Measurements from ENCODE around the gene RPTOR.

Gene RPTOR

DNA sequence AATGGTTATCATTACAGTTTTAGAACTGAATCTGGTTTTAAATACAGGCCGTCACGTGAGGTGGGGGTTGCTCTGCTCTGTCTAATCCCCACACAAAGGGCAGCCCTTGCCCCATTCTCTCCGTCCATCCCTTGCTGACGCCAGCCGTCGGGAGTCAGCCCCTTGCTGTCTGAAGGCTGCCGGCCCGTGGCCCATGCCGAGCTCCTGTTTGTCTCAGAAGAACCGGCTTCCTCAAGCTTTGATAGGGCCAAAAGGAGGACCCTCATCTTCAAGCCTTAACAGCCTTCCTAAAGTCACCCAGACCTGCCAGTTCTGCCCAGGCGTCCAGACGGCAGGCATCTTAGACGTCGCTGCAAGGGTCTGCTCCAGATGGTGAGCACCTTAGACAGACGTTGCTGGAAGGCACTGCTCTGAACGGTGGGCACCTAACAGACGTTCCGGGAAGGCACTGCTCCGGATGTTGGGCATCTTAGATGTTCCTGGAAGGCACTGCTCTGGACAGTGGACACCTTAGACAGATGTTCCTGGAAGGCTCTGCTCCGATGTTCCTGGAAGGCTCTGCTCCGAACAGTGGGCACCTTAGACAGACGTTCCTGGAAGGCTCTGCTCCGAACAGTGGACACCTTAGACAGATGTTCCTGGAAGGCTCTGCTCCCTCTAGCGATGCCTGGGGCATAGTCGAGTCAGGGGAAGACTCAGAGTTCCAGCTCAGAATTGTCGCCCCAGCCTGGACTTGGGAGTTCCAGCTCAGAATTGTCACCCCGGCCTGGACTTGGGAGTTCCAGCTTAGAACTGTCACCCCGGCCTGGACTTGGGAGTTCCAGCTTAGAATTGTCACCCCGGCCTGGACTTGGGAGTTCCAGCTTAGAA lies 411.9 kb downstream of the RPTOR start:
- DNase-seq = no peak

DNA sequence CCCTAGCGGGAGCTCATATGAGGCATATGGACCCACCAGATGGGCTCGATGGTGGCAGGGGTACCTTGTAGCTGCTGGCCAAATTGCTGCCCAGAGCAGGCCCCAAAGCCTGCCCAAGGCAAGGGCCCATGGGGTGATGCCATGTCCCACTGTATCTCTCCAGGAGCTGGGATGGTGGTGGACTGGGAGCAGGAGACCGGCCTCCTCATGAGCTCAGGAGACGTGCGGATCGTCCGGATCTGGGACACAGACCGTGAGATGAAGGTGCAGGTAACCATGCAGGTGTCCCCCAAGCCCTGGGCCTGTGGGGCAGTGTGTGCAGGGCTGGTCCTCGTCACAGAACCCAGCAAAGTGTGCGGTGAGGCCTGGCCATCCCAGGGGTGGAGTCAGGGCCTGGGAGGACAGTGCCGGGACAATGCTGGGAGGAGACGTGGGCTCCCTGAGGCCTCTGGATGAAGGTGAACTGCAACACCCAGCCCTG lies 412.9 kb downstream of the RPTOR start:
- DNase-seq = no peak

DNA sequence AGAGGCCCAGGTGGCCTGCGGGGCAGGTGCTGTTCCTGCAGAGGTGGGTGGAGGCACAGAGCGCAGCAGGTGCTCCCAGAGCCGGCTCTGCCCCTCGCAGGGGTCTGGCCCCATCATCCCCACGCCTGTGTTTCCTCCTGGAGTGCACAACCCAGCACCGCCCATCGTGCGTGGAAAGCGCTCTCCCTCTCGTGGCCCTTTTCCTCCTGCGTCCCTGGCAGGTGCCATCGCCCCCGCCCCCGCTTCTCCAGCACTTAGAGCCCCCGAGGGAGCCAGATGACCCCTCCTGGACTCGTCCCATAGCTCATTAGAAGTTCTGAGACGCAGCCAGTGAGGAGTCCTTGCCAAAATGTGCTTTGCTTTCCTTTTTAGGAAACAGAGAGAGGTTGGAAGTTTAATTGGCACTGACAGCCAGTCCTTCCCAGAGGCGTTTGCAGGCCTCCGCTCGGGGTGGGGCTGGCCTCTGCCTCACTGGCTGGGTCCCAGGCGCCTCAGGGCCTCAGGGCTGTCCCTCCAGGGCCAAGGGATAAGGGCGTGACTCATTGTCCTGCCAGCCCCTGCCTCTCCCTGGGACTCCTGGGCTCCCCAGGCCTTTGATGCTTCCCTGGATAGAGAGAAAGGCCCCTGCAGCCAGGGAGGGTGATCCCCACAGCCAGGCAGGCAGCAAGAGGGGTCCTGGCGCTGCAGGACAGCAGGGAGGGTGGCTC lies 414.8 kb downstream of the RPTOR start:
- DNase-seq = no peak

DNA sequence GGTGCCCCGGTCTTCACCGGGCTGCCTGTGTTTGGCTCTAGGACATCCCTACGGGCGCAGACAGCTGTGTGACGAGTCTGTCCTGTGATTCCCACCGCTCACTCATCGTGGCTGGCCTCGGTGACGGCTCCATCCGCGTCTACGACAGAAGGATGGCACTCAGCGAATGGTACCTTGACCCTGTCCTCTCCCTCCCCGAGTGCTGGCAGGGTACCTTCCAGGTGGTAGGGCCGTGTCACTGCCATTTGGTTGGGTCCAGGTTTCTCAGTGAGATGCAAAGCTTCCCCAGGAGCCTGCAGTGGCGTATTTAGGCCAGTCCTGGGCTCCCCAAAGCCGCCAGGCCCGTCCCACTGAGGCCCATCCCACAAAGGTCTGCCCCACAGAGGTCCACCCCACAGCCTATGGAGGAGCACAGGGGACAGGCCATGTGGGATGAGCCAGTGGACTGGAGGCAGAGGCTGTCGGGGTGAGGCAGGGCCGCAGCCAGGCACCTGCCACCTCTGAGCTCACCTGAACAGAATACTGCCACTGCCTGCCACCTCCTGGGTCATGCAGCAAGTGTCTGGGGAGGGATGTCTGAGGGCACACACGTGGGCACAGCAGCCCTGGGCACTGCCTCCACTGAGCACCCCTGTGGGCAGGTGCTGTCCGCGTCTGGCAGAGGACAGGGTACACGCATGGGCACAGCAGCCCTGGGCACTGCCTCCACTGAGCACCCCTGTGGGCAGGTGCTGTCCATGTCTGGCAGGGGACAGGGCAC lies 415.6 kb downstream of the RPTOR start:
- DNase-seq = no peak

DNA sequence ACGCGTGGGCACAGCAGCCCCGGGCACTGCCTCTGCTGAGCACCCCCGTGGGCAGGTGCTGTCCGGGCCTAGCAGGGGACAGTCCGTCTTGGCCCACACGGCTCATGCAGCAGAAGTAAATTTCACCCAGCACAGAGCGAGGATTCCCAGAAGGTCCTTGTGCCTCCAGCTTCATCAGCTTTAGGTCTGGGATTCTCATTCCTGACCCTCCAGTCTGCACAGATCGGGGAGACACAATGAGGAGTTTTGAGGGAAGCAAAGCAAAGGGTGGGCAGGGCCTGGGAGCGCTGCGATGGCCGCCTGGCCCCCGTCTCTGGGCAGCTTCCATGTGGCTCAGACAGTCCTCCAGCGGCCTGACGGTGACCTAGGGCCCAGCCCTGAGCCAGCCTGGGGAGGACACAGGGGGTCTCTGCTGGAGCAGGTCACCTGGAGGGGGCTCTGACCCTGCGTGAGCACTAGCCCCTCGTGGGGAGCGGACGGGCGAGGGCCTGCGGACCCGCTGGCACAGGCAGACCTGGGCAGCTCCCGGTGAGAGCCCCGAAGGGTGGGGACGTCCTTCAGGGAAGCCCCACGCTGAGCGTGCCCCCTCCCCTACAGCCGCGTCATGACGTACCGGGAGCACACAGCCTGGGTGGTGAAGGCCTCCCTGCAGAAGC lies 416.3 kb downstream of the RPTOR start:
- DNase-seq = no peak

DNA sequence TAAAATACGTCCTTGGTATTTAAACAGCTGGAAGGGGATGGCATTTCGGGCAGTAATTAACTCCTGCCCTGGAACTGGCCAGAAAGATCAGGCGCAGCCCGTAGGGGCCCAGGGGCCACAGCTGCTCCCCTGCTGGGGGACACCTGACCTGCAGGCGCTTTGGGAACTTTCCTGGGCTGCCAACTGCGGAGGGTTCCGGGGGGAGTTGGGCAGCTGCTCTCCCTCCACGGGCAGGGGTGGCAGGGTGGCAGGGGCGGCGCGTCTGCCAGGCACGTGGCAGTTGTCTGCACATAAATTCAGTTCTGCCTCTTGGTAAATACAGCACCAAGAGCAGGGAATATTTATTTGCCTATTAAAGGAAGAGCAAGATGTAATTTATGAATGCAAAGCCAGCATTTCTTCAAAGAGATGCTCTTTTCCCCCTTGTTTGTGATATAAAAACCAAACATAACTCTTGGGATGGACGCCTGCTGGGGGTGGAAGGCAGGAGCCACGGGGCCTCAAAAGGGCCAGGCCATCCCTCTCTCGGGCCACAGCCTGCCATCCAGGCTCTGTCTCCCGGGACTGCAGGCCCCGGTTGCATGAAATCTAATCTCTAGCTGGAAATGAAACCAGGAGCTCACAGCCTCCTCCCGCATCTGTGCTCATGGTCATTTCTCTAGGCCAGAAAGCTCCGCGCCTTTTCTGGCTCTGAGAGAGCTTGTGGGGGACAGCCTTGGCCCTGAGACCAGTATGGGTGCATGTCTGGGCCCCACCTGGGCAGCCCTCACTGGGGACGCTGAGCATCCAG lies 417.1 kb downstream of the RPTOR start:
- DNase-seq = no peak

DNA sequence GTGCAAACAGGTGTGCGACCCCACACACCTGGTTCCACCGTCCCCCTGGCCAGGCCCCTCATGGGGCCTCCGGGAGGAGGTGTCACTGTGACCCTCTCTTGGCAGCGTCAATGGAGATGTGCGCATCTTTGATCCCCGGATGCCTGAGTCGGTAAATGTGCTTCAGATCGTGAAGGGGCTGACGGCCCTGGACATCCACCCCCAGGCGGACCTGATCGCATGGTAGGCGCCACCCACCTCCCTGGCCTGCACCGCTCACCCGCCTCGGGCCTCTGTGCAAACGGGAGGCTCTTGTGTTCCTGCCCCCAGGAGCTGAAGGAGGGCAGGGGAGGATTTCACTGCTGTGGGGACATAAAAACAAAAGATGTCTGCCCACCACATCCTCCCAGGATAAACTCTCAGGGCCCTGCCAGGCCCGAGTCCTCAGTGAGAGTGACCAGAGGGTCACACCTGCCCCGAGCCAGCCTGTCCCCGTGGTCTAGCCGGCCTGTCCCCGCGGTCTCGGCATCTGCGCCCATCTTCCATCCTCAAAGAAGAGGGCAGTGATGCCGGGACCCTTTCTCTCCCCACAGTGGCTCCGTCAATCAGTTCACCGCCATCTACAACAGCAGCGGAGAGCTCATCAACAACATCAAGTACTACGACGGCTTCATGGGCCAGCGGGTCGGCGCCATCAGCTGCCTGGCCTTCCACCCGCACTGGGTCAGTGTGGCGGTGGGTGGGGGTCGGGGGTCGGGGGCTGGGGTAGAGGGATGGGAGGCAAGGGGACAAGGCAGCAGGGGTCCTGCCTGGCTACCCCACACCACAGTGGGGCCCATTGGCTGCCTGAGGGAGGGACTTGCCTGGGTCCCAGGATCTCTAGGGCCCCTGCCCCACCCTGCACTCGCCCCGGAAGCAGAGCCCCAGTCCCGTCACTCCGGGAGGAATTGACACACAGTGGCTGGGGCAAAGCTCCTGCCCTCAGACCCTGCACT lies 418.0 kb downstream of the RPTOR start:
- DNase-seq = no peak

DNA sequence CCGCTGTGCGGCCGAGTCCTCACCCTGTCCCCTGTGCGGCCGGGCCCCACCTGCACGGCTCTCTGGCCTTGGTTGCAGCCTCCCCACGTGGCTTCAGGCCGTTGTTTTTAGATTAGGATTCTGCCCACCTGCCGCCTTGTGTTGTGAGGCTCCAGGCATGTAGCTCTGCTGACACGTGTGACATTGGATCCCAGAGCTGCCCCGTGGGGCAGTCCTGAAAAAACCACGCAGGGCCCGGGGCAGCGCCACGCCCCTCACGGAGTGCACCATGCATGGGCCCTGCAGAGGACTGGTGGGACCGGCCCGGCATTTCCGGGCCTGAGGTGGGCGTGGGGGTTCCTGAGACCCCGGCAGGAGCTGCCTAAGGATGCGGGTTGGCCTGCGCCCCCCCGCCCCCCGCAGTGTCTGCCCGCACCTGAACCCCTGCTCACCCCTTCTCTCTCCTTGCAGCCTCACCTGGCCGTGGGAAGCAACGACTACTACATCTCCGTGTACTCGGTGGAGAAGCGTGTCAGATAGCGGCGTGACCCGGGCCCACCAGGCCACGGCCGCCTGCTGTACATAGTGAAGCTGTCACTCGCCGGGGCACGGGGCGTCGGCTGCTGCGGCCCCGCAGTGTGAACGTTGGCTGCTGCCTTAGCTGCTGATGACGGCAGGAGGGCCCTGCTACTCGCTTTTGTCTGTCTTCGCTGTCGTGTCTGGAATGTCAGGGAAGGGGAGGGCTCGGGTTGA lies 419.3 kb downstream of the RPTOR start:
- no peak for DNase-seq

DNA sequence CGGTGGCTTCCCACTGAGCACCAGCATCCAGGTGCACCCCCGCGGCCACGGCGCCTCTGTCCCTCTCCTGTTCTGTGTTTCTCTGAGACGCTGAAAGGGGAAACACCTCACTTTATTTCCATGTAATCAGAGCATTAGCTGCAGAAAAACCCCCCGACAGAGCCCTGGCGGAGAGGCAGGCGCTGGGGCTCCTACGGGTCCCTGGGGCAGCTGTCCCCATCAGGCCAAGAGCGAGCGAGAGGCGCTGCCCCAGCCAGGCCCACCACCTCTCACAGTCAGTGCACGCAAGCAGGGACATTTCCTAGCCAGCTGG lies 419.9 kb downstream of the RPTOR start:
- DNase-seq = no peak

DNA sequence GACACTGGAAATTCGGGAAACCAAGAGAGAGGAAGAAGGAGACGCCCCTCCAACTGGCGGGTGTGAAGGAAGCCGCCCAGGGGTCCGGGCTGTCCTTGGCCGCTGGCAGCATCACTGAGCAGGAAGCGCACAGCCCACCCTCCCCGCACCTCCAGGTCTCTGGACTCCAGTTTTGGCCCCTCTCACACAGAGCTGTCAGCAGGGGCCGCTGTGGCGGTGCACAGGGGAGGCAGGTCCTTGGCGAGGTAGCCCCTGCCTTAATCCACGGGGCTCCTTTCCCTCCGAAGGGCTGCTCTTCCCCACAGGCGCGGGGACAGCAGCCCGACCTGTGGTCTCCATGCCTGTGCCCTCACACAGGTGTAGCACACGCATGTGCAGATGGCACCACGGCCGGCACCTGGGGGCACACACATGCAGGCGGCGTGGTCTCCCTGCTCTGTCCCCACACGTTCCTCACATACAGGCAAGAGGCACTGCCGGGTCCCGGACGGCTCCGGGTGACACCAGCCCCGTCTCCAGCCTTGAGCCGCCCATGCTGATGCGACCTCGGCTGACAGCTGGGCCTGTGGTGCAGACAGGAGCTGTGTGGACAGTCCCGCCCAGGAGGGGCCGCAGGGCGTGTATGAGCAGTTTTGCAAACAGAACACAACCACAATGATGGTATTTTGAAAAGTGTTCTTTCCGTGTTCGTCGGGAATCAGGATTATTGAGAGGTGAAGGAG lies 420.4 kb downstream of the RPTOR start:
- no peak for DNase-seq

DNA sequence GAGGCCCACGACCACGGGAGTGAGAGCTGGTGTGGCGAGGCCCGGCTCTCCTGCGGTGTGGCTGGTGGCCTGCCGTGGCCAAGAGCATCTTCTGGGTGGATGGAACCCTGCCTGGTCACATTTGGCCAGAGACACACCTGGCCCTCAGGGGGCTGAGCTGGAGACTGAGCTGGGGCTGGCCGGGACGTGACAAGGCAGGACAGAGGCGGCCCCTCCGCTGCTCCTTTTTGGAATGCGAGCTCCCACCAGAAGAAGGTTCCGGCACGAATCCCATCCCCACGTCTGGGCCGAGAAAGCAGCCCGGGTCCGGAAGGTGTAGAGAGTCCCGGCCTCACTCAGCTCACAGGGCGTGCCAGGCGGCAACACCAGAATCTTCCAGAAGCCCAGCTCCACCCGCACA lies 421.0 kb downstream of the RPTOR start:
- no peak for DNase-seq

DNA sequence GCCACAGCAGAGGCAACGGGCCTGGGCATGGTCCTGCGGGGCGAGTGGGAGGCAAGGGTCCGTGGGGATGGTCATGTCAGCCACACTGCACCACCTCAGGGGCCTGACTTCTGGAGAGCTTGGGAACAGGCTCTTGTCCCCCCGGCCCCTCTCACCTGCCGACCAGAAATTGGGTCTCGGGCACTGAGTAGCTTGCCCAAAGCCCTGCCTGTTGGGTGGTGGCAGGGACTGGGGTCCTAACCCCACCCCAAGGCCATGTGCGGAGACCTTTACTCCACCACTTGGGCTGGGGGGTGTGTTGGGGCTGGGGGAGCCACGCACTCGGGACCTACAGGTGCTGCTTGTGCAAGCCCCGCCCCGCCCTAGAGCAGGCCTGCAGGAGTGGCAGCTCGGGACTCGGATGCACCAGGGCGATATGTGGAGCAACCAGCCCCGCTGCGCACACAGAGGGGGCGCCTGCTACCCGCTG lies 422.8 kb downstream of the RPTOR start:
- DNase-seq = no peak

DNA sequence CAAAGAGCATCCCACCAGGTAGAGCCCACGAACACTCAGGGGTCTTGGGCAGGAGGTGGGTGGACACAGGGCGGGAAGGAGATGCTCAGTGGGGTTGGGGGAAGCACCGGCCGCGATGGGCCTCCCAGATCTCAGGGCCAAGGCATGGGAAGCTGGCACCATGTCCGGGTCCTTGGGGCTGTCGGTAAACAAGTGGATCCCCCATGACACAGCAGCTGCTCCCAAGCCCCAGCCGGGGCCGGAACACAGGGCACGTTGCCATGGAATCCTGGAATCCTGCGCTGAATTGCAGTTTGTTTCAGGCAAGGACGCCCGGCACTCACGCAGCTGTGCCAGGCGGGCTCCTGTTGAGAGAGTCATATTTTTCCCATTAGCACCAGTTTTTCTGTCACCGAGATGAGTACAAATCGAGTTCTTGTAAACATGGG lies 424.0 kb downstream of the RPTOR start:
- no peak for DNase-seq

DNA sequence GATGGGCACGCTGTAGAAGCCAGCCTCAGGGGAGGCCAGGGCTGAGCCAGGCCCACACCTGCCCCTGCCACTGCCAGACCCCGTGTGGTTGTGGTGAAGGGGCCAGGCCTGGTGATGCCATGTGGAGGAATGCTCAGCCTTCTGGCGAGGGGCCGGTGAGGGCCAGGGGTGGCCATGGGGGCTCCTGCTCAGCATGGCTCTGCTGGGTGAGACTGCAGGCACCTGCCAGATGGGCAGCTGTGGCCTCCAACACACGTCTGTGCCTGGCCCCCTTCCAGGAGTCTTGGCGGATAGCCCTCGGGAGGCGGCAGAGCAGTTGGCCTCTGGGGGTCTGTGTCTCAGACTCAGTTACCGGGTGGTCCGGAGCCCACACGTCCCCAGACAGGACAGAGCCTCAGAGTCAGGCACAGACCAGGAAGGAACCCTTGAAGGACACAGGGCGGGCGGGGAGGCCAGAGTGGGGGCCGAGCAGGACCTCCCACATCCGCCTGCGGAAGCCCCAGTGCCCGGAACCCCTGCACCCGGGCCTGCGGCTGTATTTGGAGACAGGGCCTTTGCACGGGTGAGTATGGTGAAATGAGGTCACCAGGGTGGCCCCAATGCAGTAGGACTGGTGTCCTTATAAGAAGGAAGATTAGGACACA lies 424.5 kb downstream of the RPTOR start:
- DNase-seq = peak; percentile 45

DNA sequence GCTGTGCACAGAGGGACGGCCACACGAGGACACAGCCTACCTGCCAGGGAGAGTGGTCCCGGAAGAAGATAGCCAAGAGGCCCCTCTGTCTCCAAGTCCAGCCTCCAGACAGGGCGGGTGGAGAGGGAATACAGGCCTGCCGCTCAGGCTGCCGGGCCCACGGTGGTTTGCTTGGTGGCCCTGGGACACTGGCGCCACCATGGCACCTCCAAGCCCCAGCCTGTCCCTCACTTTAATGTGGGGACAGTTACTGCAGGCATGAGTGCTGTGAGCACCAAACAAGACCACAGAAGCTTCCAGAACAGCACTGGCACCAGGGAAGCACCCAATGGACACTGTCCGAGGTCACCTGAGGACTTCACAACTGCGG lies 425.0 kb downstream of the RPTOR start:
- no peak for DNase-seq

DNA sequence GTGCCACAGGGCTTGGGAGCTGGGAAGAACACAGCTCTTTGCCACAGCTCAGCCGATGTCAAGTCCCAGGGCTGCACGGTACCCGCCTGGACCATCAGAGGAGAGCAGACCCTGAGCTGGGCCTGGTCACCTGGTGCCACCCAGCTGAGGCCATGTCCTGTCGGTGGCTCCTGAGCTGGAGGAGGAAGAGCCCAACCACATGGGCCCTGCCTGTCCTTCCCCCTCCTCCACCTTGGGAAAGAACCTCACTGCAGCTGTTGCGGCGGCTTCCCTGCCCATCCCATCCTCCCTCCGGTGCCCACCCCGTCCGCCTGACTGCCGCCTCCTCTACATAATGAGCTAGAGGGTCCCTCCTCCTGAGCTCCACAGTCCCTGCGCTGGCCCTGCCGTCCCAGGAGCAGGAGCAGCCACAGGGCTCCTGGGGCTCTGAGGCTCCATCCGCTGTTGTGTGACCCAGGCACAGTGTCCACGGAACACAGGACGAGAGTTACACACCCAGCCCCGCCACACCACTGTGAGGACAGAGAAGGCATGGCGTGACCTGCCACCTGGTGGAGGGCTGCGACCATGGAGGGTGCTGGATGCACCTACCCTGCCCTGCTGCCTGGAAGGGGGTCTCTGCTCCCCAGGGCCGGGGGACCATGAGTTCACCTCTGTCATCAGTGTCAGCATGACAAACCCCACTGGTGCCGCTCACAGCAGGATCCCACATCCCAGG lies 425.6 kb downstream of the RPTOR start:
- peak; percentile 84 for DNase-seq

DNA sequence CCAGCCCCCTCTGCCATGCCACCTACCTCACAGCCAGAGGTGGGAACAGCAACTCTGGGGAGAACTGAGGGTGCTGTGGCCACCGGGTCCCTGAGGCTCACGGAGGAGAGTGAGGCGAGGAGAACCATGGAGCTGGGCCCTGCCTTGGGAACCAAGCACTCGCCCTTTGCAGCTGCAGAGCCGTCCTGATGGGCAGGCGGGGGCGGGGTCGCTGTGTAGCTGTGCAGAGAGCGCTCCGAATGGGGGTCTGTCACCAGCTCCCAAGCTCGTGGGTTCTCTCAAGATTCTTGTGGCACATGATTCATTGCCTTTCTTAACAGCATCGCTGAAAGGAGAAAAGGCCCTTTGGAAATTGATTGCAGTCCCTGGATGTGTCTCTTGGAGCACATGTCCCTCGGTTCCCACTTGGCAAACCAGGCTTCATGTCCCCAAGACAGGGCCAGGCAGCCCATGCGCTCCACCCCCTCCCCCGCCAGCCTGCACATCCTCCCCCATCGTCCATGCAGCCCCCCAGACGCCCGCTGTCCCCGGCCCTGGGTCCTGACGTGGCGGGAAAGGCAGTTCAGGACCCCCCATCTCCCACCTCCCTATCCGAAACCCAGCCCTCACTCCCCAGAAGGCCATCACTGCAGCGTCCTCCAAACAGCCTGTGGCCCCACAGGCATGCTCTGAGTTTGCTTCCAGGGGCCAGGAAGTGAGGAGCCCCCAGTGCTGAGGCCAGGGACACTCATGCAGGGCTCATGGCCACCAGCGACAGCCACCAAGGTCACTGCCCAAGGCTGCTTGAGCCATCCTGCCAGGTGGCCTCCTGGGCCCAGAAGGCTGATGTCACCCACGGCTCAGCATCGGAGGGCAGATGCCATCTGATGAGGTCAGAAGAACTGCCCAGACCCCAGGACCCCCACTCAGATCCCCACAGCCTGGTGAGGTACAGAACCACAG lies 426.4 kb downstream of the RPTOR start:
- DNase-seq = no peak

Measured in NCI-H82 (cell line).